Transverse colon (tissue), 4 donors: ENCODE data around the gene FAM174A. TPM values are rescaled to one million over a fixed set of nuclear protein-coding genes. Genes with fewer than 3 reads are reported as not detected.
A peak's percentile ranks its signal among the peaks of the same experiment; 100 is the strongest.

Experiments used
- DNase-seq: peaks from one replicate; pipeline ENCODE4 v3.0.0-alpha.2; 2019
- H3K27ac ChIP-seq, 4 donors: fragments of 200-600 bp; sonication (generic); 2 replicates each; pipeline ENCODE4 v1.5.1; 2016 to 2018; ENCODE audit warnings: inconsistent platforms in 4 of 4
- H3K27me3 ChIP-seq: fragments of 200-600 bp; sonication (generic); 2 replicates; pipeline ENCODE4 v1.5.1; 2017; ENCODE audit warnings: inconsistent platforms
- H3K36me3 ChIP-seq, 4 donors: fragments of 200-600 bp; sonication (generic); 2 replicates each; pipeline ENCODE4 v1.5.1; 2017 to 2019; ENCODE audit warnings: inconsistent platforms in 4 of 4
- H3K4me1 ChIP-seq, 4 donors: fragments of 200-600 bp; sonication (generic); 2 replicates each; pipeline ENCODE4 v1.5.1; 2017 to 2020; ENCODE audit warnings: inconsistent platforms in 4 of 4
- H3K4me3 ChIP-seq, 4 donors: fragments of 200-600 bp; sonication (generic); 1 replicate in 1 of 4; 2 replicates in 3 of 4; pipeline versions ENCODE4 v1.5.1 to v1.6.1; 2017 to 2019; ENCODE audit warnings: inconsistent platforms in 4 of 4
- H3K9me3 ChIP-seq, 2 donors: fragments of 200-600 bp; sonication (generic); 2 replicates each; pipeline ENCODE4 v1.5.1; 2017 to 2019; ENCODE audit warnings: inconsistent platforms in 2 of 2
- CTCF ChIP-seq, 5 experiments: fragments of 200-600 bp in 3 of 5; fragments of 450-650 bp in 2 of 5; sonication (generic) in 3 of 5; IDR thresholded peaks; 1 replicate in 2 of 5; 2 replicates in 3 of 5; pipeline ENCODE4 v1.5.1; 2016 to 2017; ENCODE audit warnings: antibody characterized with exemption in 5 of 5, inconsistent platforms in 3 of 5, mild to moderate bottlenecking in 2 of 5, moderate library complexity in 1 of 5
- EP300 ChIP-seq: sonication (generic); formaldehyde crosslinking; IDR thresholded peaks from one replicate; pipeline ENCODE4 v1.6.1; 2017; ENCODE audit warnings: antibody characterized with exemption, low read depth
- POLR2A ChIP-seq: fragments of 450-650 bp; IDR thresholded peaks from one replicate; pipeline ENCODE4 v1.6.1; 2016; ENCODE audit warnings: antibody characterized with exemption, mild to moderate bottlenecking, moderate library complexity
- POLR2AphosphoS5 ChIP-seq, 3 donors: sonication (generic); formaldehyde crosslinking; IDR thresholded peaks; one replicate each; pipeline ENCODE4 v1.6.1; 2016; ENCODE audit warnings: antibody characterized with exemption in 3 of 3
- WGBS, 2 donors: methylation state at CpG; one replicate each; pipeline ENCODE4 v1.1.5; 2018; ENCODE audit warnings: low coverage in 1 of 2; 5-methylcytosine and 5-hydroxymethylcytosine counted together
- in situ Hi-C, 4 donors: fragments of 200-750 bp; cut with MboI; loops; one replicate each; pipeline versions ENCODE4 v1.15.0 to v1.15.1; 2017; ENCODE audit warnings: low sequenced_read_pairs in 3 of 4, low pct_ligation_motif_present in 1 of 4, low pct_unique_long_range_greater_than_20kb in 1 of 4
- intact Hi-C: fragments of 100-400 bp; cut with DNase I; formaldehyde crosslinking; loops from one replicate; pipeline ENCODE4 v1.15.1; 2023; ENCODE audit warnings: low total_unique reads
- total RNA-seq, 4 donors: library from RNA; depleted of rRNA; stranded (reverse); fragments of >200 nt; gene quantifications; one replicate each; pipeline ENCODE4 v1.1.0, GENCODE V29; 2016

FAM174A gene
- total RNA-seq, 4 donors from 2014 or later: 9.0 to 94.6 (median 28.0) TPM

- DNase-seq: no peak
- Histone ChIP-seq H3K27ac (no peak overlapping the region), H3K9me3 (no peaks in the 10 kb centered on the region), H3K27me3 (no peaks in the 10 kb centered on the region), H3K4me1 (no peaks in the 10 kb centered on the region), H3K4me3 (no peak overlapping the region), H3K36me3 (no peaks in the 10 kb centered on the region)
- in situ Hi-C loops: no loop called here
- TF ChIP-seq EP300: no peak
- no peak for TF ChIP-seq CTCF (IDR thresholded peaks at IDR 0.05)
- no peak for TF ChIP-seq POLR2AphosphoS5 (IDR thresholded peaks at IDR 0.05)
- no peak for TF ChIP-seq POLR2A
- intact Hi-C loops: no loop called here
- WGBS, 2 donors: 50 to 56% methylated on average over 1 of the region's 1 CpG
Measured at GRCh38 chr5:100584069-100584468, 48.9 kb downstream of the FAM174A start.

- Histone ChIP-seq H3K4me3 (no peak overlapping the region), H3K27me3 (no peaks in the 10 kb centered on the region), H3K27ac (no peak overlapping the region), H3K9me3 (no peaks in the 10 kb centered on the region), H3K4me1 (no peaks in the 10 kb centered on the region), H3K36me3 (no peaks in the 10 kb centered on the region)
- 85 to 88% methylated on average over 5 of the region's 5 CpGs for WGBS, 2 donors
- intact Hi-C loops (no loop called here), in situ Hi-C loops (no loop called here)
- no peak for DNase-seq
- TF ChIP-seq EP300 (no peak), CTCF (IDR thresholded peaks at IDR 0.05) (no peak), POLR2AphosphoS5 (IDR thresholded peaks at IDR 0.05) (no peak), POLR2A (no peak)
Measured at GRCh38 chr5:100584889-100585288, 49.7 kb downstream of the FAM174A start.

- DNase-seq: no peak
- H3K27ac ChIP-seq: no peak overlapping the region
- WGBS, 2 donors: 84 to 86% methylated on average over 1 of the region's 1 CpG
Measured at GRCh38 chr5:100590867-100591266, 55.7 kb downstream of the FAM174A start.

GRCh38 chr5:100595152-100595811, 60.1 kb downstream of the FAM174A start:
- peak; percentile 12 for DNase-seq
- in situ Hi-C loops: no loop called here
- no peaks in the 10 kb centered on the region for H3K9me3 ChIP-seq
- H3K4me3 ChIP-seq: no peak overlapping the region
- H3K4me1 ChIP-seq: peaks cover 0 to 5% (median 0%) of the 10 kb centered on the region in 4 donors
- TF ChIP-seq CTCF (IDR thresholded peaks at IDR 0.05) (no peak), POLR2AphosphoS5 (IDR thresholded peaks at IDR 0.05) (peak in 1 of 3 donors; percentile 7), EP300 (no peak), POLR2A (no peak)
- intact Hi-C loops: no loop called here
- H3K27me3 ChIP-seq: no peaks in the 10 kb centered on the region
- 50 to 62% methylated on average over 5 to 7 of the region's 7 CpGs for WGBS, 2 donors
- H3K27ac ChIP-seq: no peak overlapping the region
- no peaks in the 10 kb centered on the region for H3K36me3 ChIP-seq

More at GRCh38 chr5:100590867-100591266, 55.7 kb downstream of the FAM174A start:
- TF ChIP-seq CTCF (IDR thresholded peaks at IDR 0.05) (no peak), EP300 (no peak)
- Histone ChIP-seq H3K4me1 (peaks cover 0 to 5% (median 0%) of the 10 kb centered on the region in 4 donors), H3K36me3 (no peaks in the 10 kb centered on the region), H3K9me3 (no peaks in the 10 kb centered on the region), H3K27me3 (no peaks in the 10 kb centered on the region), H3K4me3 (no peak overlapping the region)
- intact Hi-C loops: no loop called here
- in situ Hi-C loops: no loop called here
